ENCODE data around the gene RPS6KA5. TPM values are rescaled to one million over a fixed set of nuclear protein-coding genes. Genes with fewer than 3 reads are reported as not detected.

RPS6KA5 gene
- total and polyA plus RNA-seq, 2 donors (not counting 1 experiment from before 2014, with no cell fraction given) = 0.59 to 2.0 TPM

DNA sequence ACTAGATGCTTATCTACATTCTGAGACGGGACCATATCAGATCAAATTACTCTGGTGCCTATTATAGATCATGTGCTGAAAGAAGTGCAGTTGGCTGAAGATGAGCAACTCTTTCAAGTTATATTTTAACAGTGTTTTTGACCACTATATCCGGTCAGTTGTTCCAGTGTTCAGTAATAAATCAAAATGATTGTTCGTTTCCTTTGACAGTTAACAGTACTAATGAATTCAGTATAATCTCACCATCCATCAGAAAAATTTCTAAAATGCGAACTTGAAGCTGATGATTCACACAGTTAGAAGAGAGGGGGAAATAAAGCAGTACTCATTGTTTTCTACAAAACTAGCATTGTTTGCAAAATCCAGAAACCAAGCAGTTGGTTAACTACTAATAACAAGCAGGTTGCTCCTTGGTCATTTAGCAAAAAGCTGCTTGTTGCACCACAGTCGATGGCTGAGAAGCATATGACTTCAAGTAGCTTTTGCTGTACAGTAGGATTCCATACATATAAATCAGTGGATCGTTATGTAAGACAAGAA lies 2.3 kb downstream of the RPS6KA5 start:
- DNase-seq (ENCODE audit: low read depth in 2 of 2) = peak in 1 of 2 donors; percentile 29
- H3K27ac ChIP-seq (ENCODE audit: insufficient read depth, low read length) = no peak overlapping the region

DNA sequence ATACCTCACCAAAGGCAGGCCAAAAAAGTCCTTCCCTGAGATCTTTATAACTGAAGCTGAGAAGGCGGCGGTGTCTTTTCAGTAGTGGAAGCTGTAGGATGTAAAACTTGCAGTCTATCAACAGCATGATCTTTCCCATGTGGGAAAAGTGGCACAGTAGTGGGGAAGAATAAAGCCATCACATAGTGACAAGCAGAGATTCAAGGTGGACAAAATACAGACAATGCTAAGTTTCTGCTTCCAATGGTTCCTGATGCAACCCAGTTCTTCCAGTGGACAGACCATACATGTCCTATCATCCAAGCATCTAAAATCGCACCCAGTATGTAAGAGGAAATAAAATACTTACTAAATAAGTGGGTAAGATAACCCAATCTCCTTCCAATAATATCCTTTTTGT lies 4.1 kb downstream of the RPS6KA5 start:
- no peaks in the 10 kb centered on the region for H3K9me3 ChIP-seq (ENCODE audit: control insufficient read depth, insufficient read depth, low read depth, low read length)
- no peaks in the 10 kb centered on the region for H3K27me3 ChIP-seq (ENCODE audit: control insufficient read depth, insufficient read depth, low read length)
- no peak overlapping the region for H3K9ac ChIP-seq (ENCODE audit: insufficient read depth, low read length)
- H3K4me1 ChIP-seq (ENCODE audit: control insufficient read depth, extremely low read depth, insufficient read depth, low read length) = peaks cover under 1% of the 10 kb centered on the region
- no peak for DNase-seq (ENCODE audit: low read depth in 2 of 2)
- no peak overlapping the region for H3K27ac ChIP-seq (ENCODE audit: insufficient read depth, low read length)
- H4K20me1 ChIP-seq (ENCODE audit: control insufficient read depth, extremely low read depth, insufficient read depth, low read length) = no peaks in the 10 kb centered on the region
- H3K4me3 ChIP-seq (replicated peaks in 1 of 4; ENCODE audit: control extremely low read depth in 1 of 4, insufficient read depth in 1 of 4, low read depth in 3 of 4, low read length in 4 of 4) = no peak overlapping the region
- no peak overlapping the region for H3K4me2 ChIP-seq (ENCODE audit: extremely low read depth, insufficient read depth, low read length)
- no peaks in the 10 kb centered on the region for H3K79me2 ChIP-seq (ENCODE audit: control insufficient read depth, insufficient read depth, low read length)
- TF ChIP-seq EZH2 (IDR thresholded peaks at IDR 0.05; ENCODE audit: low read length, missing control alignments) = no peak
- TF ChIP-seq, protein P1, sequence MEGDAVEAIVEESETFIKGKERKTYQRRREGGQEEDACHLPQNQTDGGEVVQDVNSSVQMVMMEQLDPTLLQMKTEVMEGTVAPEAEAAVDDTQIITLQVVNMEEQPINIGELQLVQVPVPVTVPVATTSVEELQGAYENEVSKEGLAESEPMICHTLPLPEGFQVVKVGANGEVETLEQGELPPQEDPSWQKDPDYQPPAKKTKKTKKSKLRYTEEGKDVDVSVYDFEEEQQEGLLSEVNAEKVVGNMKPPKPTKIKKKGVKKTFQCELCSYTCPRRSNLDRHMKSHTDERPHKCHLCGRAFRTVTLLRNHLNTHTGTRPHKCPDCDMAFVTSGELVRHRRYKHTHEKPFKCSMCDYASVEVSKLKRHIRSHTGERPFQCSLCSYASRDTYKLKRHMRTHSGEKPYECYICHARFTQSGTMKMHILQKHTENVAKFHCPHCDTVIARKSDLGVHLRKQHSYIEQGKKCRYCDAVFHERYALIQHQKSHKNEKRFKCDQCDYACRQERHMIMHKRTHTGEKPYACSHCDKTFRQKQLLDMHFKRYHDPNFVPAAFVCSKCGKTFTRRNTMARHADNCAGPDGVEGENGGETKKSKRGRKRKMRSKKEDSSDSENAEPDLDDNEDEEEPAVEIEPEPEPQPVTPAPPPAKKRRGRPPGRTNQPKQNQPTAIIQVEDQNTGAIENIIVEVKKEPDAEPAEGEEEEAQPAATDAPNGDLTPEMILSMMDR (conservative IDR thresholded peaks at IDR 0.05 in 1 of 2, IDR thresholded peaks at IDR 0.05 in 1 of 2; ENCODE audit: low read depth in 1 of 2, low read length in 2 of 2) = no peak
- H3K36me3 ChIP-seq (ENCODE audit: control insufficient read depth, insufficient read depth, low read length) = no peaks in the 10 kb centered on the region
- H2AFZ ChIP-seq (ENCODE audit: low read length) = no peak overlapping the region

More for the DNA sequence above, 2.3 kb downstream of the RPS6KA5 start:
- no peaks in the 10 kb centered on the region for H4K20me1 ChIP-seq (ENCODE audit: control insufficient read depth, extremely low read depth, insufficient read depth, low read length)
- peaks cover 3% of the 10 kb centered on the region for H3K4me1 ChIP-seq (ENCODE audit: control insufficient read depth, extremely low read depth, insufficient read depth, low read length)
- H3K4me2 ChIP-seq (ENCODE audit: extremely low read depth, insufficient read depth, low read length) = no peak overlapping the region
- no peaks in the 10 kb centered on the region for H3K79me2 ChIP-seq (ENCODE audit: control insufficient read depth, insufficient read depth, low read length)
- no peaks in the 10 kb centered on the region for H3K27me3 ChIP-seq (ENCODE audit: control insufficient read depth, insufficient read depth, low read length)
- no peaks in the 10 kb centered on the region for H3K9me3 ChIP-seq (ENCODE audit: control insufficient read depth, insufficient read depth, low read depth, low read length)
- TF ChIP-seq, protein P1 (conservative IDR thresholded peaks at IDR 0.05 in 1 of 2, IDR thresholded peaks at IDR 0.05 in 1 of 2; ENCODE audit: low read depth in 1 of 2, low read length in 2 of 2) = no peak
- no peak for TF ChIP-seq EZH2 (IDR thresholded peaks at IDR 0.05; ENCODE audit: low read length, missing control alignments)
- no peak overlapping the region for H2AFZ ChIP-seq (ENCODE audit: low read length)
- no peak overlapping the region for H3K4me3 ChIP-seq (replicated peaks in 1 of 4; ENCODE audit: control extremely low read depth in 1 of 4, insufficient read depth in 1 of 4, low read depth in 3 of 4, low read length in 4 of 4)
- H3K36me3 ChIP-seq (ENCODE audit: control insufficient read depth, insufficient read depth, low read length) = no peaks in the 10 kb centered on the region
- H3K9ac ChIP-seq (ENCODE audit: insufficient read depth, low read length) = no peak overlapping the region

DNA sequence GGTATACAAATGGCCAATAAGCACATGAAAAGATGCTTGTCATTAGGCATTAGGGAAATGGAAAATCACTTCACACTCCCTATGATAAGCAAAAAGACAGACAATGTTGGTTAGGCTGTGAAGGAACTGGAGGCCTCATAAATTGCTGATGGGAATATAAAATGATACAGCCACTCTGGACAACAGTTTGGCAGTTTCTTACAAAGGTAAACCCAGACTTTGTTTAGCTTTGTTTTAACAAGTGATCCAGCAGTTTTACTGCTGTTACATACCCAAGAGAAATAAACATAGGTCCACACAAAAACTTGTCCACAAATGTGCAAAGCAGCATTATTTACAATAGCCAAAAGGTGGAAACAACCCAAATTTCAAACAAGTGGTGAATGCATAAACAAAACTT lies 5.4 kb downstream of the RPS6KA5 start:
- no peaks in the 10 kb centered on the region for H4K20me1 ChIP-seq (ENCODE audit: control insufficient read depth, extremely low read depth, insufficient read depth, low read length)
- no peak overlapping the region for H3K27ac ChIP-seq (ENCODE audit: insufficient read depth, low read length)
- no peak overlapping the region for H2AFZ ChIP-seq (ENCODE audit: low read length)
- DNase-seq (ENCODE audit: low read depth in 2 of 2) = no peak
- H3K4me1 ChIP-seq (ENCODE audit: control insufficient read depth, extremely low read depth, insufficient read depth, low read length) = no peaks in the 10 kb centered on the region
- no peak overlapping the region for H3K9ac ChIP-seq (ENCODE audit: insufficient read depth, low read length)
- TF ChIP-seq EZH2 (IDR thresholded peaks at IDR 0.05; ENCODE audit: low read length, missing control alignments) = no peak
- TF ChIP-seq, protein P1 (conservative IDR thresholded peaks at IDR 0.05 in 1 of 2, IDR thresholded peaks at IDR 0.05 in 1 of 2; ENCODE audit: low read depth in 1 of 2, low read length in 2 of 2) = no peak
- H3K79me2 ChIP-seq (ENCODE audit: control insufficient read depth, insufficient read depth, low read length) = no peaks in the 10 kb centered on the region
- no peaks in the 10 kb centered on the region for H3K36me3 ChIP-seq (ENCODE audit: control insufficient read depth, insufficient read depth, low read length)
- no peak overlapping the region for H3K4me2 ChIP-seq (ENCODE audit: extremely low read depth, insufficient read depth, low read length)
- no peaks in the 10 kb centered on the region for H3K9me3 ChIP-seq (ENCODE audit: control insufficient read depth, insufficient read depth, low read depth, low read length)
- no peaks in the 10 kb centered on the region for H3K27me3 ChIP-seq (ENCODE audit: control insufficient read depth, insufficient read depth, low read length)
- no peak overlapping the region for H3K4me3 ChIP-seq (replicated peaks in 1 of 4; ENCODE audit: control extremely low read depth in 1 of 4, insufficient read depth in 1 of 4, low read depth in 3 of 4, low read length in 4 of 4)
